ENCODE results near the gene TIMM9. TPM values are rescaled to one million over a fixed set of nuclear protein-coding genes. Genes with fewer than 3 reads are reported as not detected.
"Not testable (repeated sequence)": the region's sequence is repeated elsewhere in the genome, so short reads cannot be mapped to it uniquely, and the experiment has no call there.

TIMM9 gene
- total RNA-seq, 2 experiments from 2014 or later = 34.6 to 38.0 TPM

GRCh38 chr14:58428118-58428683 is 870 bp upstream of the TIMM9 start:
- peaks cover 13% of the 10 kb centered on the region for H3K36me3 Mint-ChIP-seq
- POLR2A ChIA-PET = interaction anchor here (0.8 to 2.9 kb wide), 8 partner anchors 21 to 1821 kb away, joined by 3 to 36 read pairs (median 5); partner anchors contain the start of genes ACTR10, ARID4A, PPM1A and PSMA3
- no peaks in the 10 kb centered on the region for H3K27me3 Mint-ChIP-seq
- no peak for ATAC-seq (ENCODE audit: low read depth)
- H3K4me1 Mint-ChIP-seq = peaks cover 34% of the 10 kb centered on the region
- no peak for DNase-seq
- H3K27ac Mint-ChIP-seq = peak overlapping the region; percentile 99
- peak overlapping the region; percentile 98 for H3K4me3 Mint-ChIP-seq
- H3K9me3 Mint-ChIP-seq = no peaks in the 10 kb centered on the region

GRCh38 chr14:58426670-58427280 is 556 bp downstream of the TIMM9 start:
- H3K27ac Mint-ChIP-seq = peak overlapping the region; percentile 99
- peaks cover 12% of the 10 kb centered on the region for H3K36me3 Mint-ChIP-seq
- H3K4me1 Mint-ChIP-seq = peaks cover 34% of the 10 kb centered on the region
- H3K27me3 Mint-ChIP-seq = no peaks in the 10 kb centered on the region
- H3K9me3 Mint-ChIP-seq = no peaks in the 10 kb centered on the region
- H3K4me3 Mint-ChIP-seq = peak overlapping the region; percentile 98
- POLR2A ChIA-PET = interaction anchor here (1.0 to 2.9 kb wide), 9 partner anchors 31 to 1822 kb away, joined by 3 to 36 read pairs (median 5); partner anchors contain the start of genes ACTR10, ARID4A, DAAM1 and PPM1A
- DNase-seq (peak; percentile 60), ATAC-seq (ENCODE audit: low read depth) (peak; percentile 15)

- H3K4me3 Mint-ChIP-seq; H3K9me3 Mint-ChIP-seq; H3K27me3 Mint-ChIP-seq; POLR2A ChIA-PET; H3K27ac Mint-ChIP-seq; H3K4me1 Mint-ChIP-seq; ATAC-seq (ENCODE audit: low read depth); DNase-seq: not testable (repeated sequence)
- peaks cover 50% of the 10 kb centered on the region for H3K36me3 Mint-ChIP-seq
These were observed 10.4 kb downstream of the TIMM9 start for GRCh38 chr14:58416934-58417333.

GRCh38 chr14:58415636-58416547 is 11.4 kb downstream of the TIMM9 start:
- Mint-ChIP-seq H3K36me3 (peaks cover 48% of the 10 kb centered on the region), H3K27ac (no peak overlapping the region), H3K27me3 (no peaks in the 10 kb centered on the region), H3K4me3 (no peak overlapping the region), H3K9me3 (no peaks in the 10 kb centered on the region), H3K4me1 (peaks cover 4% of the 10 kb centered on the region)
- POLR2A ChIA-PET = no interaction called here
- no peak for DNase-seq
- no peak for ATAC-seq (ENCODE audit: low read depth)

GRCh38 chr14:58414845-58415244 is 12.5 kb downstream of the TIMM9 start:
- no peaks in the 10 kb centered on the region for H3K9me3 Mint-ChIP-seq
- H3K27me3 Mint-ChIP-seq = no peaks in the 10 kb centered on the region
- H3K36me3 Mint-ChIP-seq = peaks cover 46% of the 10 kb centered on the region
- H3K27ac Mint-ChIP-seq = no peak overlapping the region
- H3K4me3 Mint-ChIP-seq = no peak overlapping the region
- DNase-seq (no peak), ATAC-seq (ENCODE audit: low read depth) (no peak)
- peaks cover 4% of the 10 kb centered on the region for H3K4me1 Mint-ChIP-seq
- POLR2A ChIA-PET = no interaction called here

GRCh38 chr14:58408681-58409215 is 18.6 kb downstream of the TIMM9 start:
- Mint-ChIP-seq H3K27me3 (no peaks in the 10 kb centered on the region), H3K27ac (no peak overlapping the region), H3K4me3 (no peak overlapping the region), H3K9me3 (no peaks in the 10 kb centered on the region), H3K36me3 (peaks cover 19% of the 10 kb centered on the region), H3K4me1 (no peaks in the 10 kb centered on the region)
- no peak for DNase-seq
- POLR2A ChIA-PET = no interaction called here
- no peak for ATAC-seq (ENCODE audit: low read depth)

DNA sequence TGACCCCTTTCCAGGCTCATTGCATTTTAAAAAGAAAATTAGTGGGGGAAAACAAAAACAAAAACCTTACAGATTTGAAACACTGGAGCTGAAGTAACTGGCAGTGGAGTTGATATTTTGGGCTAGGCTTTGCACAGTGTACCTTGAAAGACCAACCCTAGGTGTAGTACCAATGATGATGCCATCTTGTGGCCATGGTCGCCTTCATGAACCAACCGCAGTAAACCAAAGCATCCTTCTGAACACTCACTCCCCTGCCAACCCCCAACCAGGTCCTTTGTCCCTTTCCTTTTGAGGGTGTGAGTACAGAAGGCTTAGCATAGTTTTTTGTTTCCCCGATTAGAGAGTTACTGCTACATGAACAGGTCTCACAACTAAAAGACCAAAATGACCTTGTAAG is 25.7 kb downstream of the TIMM9 start:
- no peak for DNase-seq

DNA sequence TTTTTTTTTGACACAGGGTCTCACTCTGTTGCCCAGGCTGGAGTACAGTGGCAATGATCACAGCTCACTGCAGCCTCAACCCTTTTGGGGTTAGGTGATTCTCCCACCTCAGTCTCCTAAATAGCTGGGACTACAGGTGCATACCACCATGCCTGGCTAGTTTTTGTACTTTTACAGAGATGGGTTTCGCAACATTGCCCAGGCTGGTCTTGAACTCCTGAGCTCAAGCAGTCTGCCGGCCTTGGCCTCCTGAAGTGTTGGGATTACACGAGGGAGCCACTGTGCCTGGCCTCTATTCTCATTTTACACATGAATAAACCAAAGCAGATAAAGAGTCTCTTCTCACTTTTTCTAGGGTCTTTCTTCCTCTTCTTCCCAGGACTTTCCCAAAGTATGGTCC is 28.4 kb downstream of the TIMM9 start:
- DNase-seq (no peak), ATAC-seq (ENCODE audit: low read depth) (no peak)
- Mint-ChIP-seq H3K36me3 (peaks cover 6% of the 10 kb centered on the region), H3K4me3 (no peak overlapping the region), H3K27me3 (no peaks in the 10 kb centered on the region), H3K27ac (no peak overlapping the region), H3K9me3 (no peaks in the 10 kb centered on the region), H3K4me1 (peaks cover 7% of the 10 kb centered on the region)
- POLR2A ChIA-PET = no interaction called here

More for the DNA sequence above, 25.7 kb downstream of the TIMM9 start:
- Mint-ChIP-seq H3K27ac (no peak overlapping the region), H3K27me3 (no peaks in the 10 kb centered on the region), H3K4me1 (no peaks in the 10 kb centered on the region), H3K4me3 (no peak overlapping the region), H3K9me3 (no peaks in the 10 kb centered on the region), H3K36me3 (peaks cover 8% of the 10 kb centered on the region)
- POLR2A ChIA-PET = no interaction called here
- no peak for ATAC-seq (ENCODE audit: low read depth)

GRCh38 chr14:58398495-58398894 is 28.8 kb downstream of the TIMM9 start:
- H3K4me1 Mint-ChIP-seq = peaks cover 7% of the 10 kb centered on the region
- peaks cover 6% of the 10 kb centered on the region for H3K36me3 Mint-ChIP-seq
- no peak for DNase-seq
- no peak overlapping the region for H3K4me3 Mint-ChIP-seq
- no peak for ATAC-seq (ENCODE audit: low read depth)
- H3K27ac Mint-ChIP-seq = no peak overlapping the region
- no peaks in the 10 kb centered on the region for H3K9me3 Mint-ChIP-seq
- POLR2A ChIA-PET = no interaction called here
- no peaks in the 10 kb centered on the region for H3K27me3 Mint-ChIP-seq

DNA sequence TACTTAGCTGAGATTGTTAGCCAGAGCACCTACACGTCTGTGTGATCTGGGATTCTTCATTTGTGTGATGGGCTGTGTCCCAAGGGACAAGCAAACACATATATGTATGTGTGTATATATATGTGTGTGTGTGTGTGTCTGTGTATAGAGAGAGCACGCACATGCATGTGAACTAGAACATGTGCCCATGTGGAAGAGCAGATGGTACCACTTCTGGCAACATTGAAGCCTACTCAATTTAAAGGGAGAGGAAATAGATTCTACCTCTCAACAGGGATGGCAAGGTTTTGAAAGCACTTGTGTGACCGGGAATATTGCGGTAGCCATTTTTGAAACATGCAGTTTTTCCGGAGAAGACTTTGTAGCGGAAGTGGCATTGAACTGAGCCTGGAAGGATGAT is 30.2 kb downstream of the TIMM9 start:
- DNase-seq (no peak), ATAC-seq (ENCODE audit: low read depth) (no peak)
- H3K4me3 Mint-ChIP-seq = no peak overlapping the region
- no peaks in the 10 kb centered on the region for H3K27me3 Mint-ChIP-seq
- H3K27ac Mint-ChIP-seq = no peak overlapping the region
- H3K36me3 Mint-ChIP-seq = peaks cover 6% of the 10 kb centered on the region
- POLR2A ChIA-PET = interaction anchor here (1.3 kb wide), 1 partner anchor 99 kb away, joined by 4 read pairs; the partner anchor contains the start of gene ARID4A
- peaks cover 7% of the 10 kb centered on the region for H3K4me1 Mint-ChIP-seq
- H3K9me3 Mint-ChIP-seq = no peaks in the 10 kb centered on the region

GRCh38 chr14:58395812-58396788 is 31.2 kb downstream of the TIMM9 start, which contains the start of gene TOMM20L:
TSS of gene TOMM20L (plus strand) at chr14:58395930. CDS start at chr14:58395958, 28 bp downstream.
- Mint-ChIP-seq H3K4me1 (peaks cover 7% of the 10 kb centered on the region), H3K27ac (peak within 1 kb of the TSS; percentile 61), H3K9me3 (no peaks in the 10 kb centered on the region), H3K27me3 (no peaks in the 10 kb centered on the region), H3K4me3 (peak within 1 kb of the TSS; percentile 71), H3K36me3 (peaks cover 3% of the 10 kb centered on the region)
- POLR2A ChIA-PET = interaction anchor here (0.7 to 1.3 kb wide), 3 partner anchors 16 to 98 kb away, joined by 3 to 5 read pairs (median 4); partner anchors contain the start of genes ARID4A, KIAA0586 and TIMM9
- DNase-seq (peak; percentile 88), ATAC-seq (ENCODE audit: low read depth) (peak; percentile 89)

GRCh38 chr14:58395562-58395811 is 31.8 kb downstream of the TIMM9 start:
- ATAC-seq (ENCODE audit: low read depth) (no peak), DNase-seq (no peak)
- no peaks in the 10 kb centered on the region for H3K27me3 Mint-ChIP-seq
- no peaks in the 10 kb centered on the region for H3K9me3 Mint-ChIP-seq
- POLR2A ChIA-PET = interaction anchor here (0.7 to 1.1 kb wide), 2 partner anchors 15 to 32 kb away, joined by 3 to 5 read pairs; partner anchors contain the start of genes KIAA0586 and TIMM9
- peak overlapping the region; percentile 71 for H3K4me3 Mint-ChIP-seq
- H3K4me1 Mint-ChIP-seq = peaks cover 7% of the 10 kb centered on the region
- H3K36me3 Mint-ChIP-seq = no peaks in the 10 kb centered on the region
- peak overlapping the region; percentile 50 for H3K27ac Mint-ChIP-seq
